Left kidney (tissue), 2 donors: ENCODE measurements around the gene ATP11A. TPM values are rescaled to one million over a fixed set of nuclear protein-coding genes. Genes with fewer than 3 reads are reported as not detected.

Source experiments
- DNase-seq: peaks from one replicate; pipeline ENCODE4 v3.0.0-alpha.2; 2013
- polyA plus RNA-seq: library from polyadenylated mRNA; unstranded; fragments of 120-200 nt; gene quantifications from one replicate; pipeline ENCODE4 v1.2.1, GENCODE V29; 2013; ENCODE audit not compliant: insufficient read length

ATP11A gene
- polyA plus RNA-seq, 1 donor: 46.8 TPM

DNA sequence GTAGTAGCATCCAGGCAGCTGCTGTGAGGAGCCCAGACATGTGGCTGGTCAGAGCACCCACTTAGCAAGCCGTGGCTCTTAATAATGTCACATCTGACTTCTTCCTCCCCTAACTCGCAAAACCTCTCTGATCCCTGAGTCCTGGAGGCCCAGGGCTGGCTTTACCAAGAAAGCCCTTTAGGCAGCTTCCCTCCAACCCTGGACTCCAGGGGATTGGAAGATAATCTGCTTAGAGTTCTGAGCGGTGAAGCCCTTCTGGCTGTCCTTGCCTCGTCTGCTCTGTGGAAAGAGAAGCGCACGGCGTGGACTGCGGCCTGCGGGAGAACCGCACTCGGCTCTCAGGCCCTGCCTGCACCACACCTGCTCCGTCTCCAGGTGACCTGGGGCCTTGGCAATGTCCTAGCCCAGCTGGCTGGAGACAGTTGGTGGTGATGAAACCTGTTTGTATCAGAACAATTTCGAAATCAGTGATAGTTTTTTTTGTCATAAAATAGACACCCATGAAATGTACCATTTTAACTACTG is 214.7 kb downstream of the ATP11A start:
- DNase-seq: no peak

DNA sequence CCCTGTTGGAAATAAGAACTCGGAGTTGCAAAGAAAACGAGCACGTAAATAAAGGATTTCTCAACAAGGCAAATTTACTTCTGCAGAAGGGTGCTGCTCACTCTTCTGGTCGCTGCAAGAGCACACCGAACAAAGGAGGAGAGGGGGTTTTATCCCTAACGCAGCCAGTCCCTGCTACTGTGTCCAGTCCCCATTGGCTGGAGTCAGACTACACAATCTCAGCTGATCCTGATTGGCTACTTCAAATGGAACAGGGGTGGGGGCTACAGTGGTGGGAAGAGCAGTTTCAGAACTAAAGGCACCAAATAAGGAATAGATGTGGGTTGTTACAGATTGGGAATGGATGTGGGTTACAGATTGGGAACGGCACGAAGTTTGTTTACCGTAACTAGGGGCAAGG is 215.2 kb downstream of the ATP11A start:
- DNase-seq: no peak

DNA sequence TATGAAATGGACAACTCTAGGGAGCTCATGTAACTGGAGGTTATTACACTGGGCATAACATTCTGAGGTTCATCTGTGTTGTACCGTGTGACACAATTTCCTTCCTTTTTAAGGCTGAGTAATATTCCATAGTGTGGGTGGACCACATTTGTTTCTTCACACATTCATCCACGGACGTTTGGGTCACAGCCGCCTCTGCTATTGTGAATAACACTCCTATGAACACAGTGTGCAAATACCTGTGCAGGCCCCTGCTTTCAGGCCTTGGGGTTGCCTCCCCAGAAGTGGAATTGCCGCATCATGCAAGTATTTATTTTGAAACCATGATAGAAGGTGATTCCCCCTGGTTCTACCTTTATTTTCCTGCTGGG is 215.8 kb downstream of the ATP11A start:
- no peak for DNase-seq

DNA sequence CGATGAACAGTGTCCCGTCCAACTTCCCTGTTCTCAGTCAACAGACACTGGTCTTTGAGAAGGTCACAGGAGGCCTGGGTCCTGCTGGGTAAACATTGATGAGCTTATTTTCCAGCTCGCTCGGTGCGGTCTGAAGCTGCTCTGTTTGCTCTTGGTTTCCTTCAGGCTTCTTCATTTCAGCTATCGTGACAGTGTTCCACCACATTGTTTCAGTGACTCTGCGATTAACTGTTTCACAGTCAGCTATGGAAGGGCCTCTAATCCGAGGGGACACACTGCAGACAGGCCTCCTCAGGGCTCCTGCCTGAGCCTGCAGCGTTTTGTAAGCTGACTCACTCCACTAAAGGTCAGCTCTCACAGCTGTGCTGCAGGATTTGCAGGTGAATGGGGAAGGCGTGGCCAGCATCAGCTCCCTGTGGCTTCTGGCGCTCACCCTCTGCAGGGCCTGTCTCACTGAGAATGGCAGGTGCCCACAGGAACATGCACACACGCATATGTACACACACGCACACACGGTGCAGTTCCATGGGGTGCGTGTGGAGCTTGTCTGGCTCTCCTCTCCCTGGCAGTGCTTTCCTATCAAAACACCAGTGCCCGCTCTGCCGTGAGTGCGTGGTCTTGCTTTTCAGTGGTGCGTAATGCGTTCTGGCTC is 216.3 kb downstream of the ATP11A start:
- DNase-seq: no peak

DNA sequence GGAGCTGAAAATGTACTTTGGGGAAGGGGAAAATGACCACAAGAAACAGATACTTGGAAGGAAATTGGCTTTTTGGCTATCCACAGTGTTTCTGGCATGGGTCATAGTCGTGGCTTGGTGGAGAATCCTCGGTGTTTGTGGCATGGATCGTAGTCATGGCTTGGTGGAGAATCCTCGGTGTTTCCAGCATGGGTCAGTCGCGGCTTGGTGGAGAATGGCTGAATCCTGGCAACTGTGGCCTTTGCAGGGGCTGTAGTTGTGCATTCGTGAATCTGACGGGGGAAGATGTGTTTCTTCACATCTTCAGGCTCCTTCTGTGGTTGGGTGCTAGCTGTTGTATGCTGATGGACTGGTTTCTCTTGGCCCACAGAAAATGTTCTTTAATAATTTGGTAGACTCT is 217.4 kb downstream of the ATP11A start:
- no peak for DNase-seq

DNA sequence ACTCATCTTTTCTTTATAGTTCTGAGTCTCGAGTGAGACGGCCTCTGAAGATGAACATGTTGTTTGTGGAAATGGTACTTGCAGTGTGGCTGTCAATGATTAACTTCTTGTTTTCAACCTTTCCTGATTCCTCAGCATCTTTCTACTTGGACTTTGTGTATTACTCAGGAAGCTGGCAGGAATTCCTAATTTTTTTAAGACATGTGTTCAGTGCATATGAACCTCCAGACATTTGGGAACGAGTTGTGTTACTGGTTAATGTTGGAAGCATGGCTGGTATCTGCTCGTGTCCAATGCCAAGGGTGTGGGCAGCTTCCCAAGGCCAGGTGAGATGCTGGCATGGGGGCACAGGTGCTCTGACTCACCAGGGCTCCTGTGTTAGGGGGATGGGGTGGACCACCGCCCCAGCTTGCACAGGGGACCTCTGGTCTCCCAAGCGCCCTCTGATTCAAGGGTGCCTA is 218.1 kb downstream of the ATP11A start:
- no peak for DNase-seq

DNA sequence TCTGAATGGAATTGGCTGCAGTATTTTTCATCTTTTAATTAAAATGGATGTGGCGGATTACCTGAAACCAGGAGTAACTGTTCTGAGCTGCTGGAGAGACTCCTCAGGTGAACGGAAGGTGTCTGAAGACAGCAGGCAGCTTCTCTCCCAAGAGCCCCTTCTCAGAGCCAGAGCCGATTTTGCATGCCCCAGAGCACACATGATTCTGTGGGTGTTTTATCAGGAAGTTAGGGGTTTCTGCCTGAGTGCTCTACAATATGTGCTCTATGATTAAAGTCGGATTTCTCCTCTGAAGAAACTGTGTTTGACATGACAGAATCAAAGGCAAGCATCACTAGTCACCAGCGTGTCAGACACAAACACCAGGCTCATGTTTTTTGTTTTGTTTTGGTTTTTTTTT is 218.5 kb downstream of the ATP11A start:
- DNase-seq: no peak

DNA sequence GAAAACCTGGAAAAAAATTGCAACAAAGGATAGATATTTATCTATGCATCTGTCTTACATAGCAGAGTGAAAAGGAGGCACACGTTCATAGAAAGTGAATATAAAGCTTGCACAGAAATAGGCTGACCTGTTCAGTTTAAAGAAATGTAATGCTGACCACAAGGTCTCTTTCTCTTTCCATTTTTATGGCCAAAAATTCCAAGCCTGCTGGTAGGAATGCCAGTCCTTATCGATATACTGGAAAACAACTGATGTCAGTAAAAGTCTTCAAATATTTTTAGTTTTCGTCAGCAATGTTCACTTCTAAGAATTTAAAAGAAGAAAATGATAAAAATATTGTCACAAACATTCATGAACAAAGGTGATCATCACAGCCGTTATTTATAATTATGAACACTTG is 220.2 kb downstream of the ATP11A start:
- no peak for DNase-seq

DNA sequence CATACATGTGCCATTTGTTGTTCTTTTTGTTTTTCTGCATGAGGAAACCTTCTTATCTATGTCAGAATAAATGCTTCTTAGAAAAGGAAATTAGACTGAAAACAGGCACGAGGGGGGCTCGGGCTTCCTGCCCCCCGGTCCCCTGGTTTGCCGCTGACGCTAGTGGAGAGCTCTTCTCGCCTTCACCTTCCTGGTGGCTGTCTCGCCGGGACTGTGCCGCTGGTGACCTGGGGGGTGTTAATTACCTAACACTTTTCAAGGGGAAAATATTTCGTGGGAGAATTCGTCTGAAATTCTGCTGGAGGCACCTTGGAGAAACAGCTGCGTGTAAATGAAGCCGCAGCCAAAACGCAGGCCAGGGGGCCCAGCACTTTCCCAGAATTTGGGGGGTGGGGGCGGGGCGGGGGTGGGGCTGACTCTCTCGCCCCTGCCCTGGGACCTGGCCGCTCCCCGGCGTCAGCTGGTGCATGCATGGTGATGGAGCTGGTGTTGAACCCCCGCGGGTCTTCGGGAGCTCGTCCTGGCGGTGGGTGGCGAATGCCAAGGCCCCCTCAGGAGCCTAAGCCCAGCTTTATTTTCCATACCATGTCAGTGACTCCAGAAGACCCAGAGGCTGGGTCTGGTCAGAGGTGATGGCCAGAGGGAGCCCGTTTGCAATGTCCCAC is 220.9 kb downstream of the ATP11A start:
- no peak for DNase-seq

DNA sequence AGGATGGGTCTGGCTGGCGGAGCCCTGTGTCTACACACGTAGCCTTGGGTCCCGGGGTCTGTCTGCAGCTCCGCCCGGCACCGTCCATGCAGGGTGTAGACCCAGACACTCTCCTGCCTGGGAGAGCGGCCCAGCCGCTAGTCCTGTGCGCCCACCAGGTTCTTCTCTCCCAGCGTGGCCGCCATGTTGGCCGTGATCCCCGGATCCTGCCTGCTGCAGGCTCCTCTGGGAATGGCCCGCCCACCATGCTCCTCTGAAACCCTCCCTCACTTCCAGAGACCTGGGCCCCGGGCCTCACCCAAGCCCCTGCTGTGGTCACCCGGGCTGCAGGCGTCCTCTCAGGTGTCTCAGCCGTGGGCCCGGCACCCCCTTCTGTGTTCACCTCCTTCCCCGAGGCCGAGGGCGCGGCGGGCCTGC is 221.5 kb downstream of the ATP11A start:
- DNase-seq: no peak

DNA sequence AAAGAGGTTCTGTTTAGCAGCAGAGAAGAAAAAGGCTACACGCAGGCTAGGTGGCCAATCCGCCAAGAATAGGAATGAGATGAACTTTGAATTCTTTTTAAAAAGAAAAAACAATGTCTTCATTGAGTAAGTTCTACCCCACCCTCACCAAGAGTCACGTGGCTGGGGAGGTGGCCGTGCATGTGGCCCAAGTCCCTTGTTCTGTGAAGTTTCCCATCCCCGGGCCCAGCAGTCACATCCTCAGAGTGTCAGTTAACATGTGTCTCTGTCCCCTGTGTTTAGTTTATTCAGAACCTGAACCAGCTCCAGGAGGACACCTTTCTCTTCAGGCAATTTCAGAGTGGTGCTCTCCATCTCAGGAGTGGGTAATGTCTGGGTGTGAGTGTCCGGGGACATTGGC is 222.0 kb downstream of the ATP11A start:
- DNase-seq: no peak

DNA sequence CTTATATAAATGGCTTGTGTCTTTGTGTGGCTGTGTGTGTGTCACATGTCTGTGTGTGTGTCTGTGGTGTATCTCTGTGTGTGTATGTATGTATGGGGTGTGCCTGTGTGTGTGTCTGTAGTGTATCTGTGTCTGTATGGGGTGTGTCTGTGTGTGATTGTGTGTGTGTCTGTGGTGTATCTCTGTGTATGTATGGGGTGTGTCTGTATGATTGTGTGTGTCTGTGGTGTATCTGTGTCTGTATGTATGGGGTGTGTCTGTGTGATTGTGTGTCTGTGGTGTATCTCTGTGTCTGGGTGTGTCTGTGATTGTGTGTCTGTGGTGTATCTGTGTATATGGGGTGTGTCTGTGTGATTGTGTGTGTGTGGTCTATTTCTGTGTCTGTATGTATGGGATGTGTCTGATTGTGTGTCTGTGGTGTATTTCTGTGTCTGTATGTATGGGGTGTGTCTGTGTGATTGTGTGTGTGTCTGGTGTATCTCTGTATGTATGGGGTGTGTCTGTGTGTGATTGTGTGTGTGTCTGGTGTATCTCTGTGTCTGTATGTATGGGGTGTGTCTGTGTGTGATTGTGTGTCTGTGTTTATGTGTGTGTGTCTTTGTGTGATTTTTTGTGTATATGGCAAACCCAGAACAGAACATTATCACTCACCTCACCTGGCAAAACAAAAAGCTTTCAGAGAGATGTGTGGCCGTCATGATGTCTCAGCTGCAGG is 223.0 kb downstream of the ATP11A start:
- DNase-seq: no peak

DNA sequence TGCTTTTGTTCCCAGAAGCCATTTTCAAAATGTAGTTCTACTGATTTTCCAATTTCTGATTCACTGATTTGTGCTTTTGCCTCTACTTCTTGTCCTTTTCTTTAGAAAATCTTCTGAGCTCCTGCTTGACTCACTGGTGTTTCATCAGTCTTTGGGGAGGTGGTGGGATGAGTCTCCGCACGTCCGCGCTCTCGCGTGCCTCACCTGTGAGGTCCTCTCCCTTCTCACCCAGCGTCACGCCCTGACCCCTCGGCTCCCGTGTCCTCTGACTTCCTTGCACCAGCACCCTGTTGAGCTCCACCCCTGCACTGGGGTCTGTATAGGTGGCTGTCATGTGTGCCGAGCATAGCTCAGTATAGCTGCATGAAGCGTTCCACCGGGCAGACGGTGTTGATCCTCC is 226.5 kb downstream of the ATP11A start:
- no peak for DNase-seq

DNA sequence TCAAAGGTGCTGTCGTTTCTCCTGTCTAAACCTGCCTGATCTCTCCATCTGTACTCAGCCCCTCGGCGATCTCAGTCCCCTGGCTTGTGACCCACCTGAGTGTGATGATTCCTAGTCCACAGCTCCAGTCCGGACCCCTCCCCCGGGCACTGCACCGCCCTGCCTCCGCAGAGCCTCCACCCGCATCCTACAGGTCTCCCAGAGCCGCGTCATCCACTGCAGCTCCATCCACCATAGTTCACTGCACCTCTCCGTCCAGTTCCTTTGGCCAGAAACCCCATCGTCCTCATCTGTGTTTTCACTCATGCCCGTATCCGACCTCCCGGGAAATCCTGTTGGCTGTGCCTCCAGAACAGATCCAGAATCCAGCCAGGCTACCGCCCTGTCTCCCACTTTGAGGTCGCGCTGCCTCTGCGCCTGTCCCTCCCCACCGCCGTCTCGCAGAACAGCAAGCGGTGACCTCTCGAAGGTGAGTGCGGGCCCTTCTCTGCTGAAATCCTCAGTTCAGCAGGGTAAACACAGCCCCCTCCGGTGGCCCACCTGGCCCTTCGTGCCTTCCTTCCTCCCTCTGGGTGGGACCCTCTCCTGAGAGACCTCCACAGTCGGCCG is 227.3 kb downstream of the ATP11A start:
- no peak for DNase-seq

DNA sequence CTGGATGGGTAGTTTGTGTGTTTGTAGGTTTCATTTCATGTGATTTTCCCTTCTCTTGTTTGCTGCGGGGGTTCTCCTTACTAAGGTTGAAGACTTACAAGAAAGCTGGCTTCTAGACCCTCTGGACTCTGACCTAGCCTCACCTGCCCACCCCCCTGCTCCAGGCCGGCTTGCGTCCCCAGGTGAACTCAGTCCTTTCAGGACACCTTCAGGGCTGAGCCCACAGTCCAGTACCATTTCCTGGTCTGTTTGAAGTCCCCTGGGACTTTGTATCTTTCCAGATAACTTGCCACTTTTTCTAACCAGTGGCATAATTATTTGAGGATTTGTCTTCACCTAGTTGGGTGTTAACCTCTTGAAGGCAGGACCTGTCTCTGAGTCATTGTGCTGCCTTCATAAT is 227.9 kb downstream of the ATP11A start:
- DNase-seq: no peak

DNA sequence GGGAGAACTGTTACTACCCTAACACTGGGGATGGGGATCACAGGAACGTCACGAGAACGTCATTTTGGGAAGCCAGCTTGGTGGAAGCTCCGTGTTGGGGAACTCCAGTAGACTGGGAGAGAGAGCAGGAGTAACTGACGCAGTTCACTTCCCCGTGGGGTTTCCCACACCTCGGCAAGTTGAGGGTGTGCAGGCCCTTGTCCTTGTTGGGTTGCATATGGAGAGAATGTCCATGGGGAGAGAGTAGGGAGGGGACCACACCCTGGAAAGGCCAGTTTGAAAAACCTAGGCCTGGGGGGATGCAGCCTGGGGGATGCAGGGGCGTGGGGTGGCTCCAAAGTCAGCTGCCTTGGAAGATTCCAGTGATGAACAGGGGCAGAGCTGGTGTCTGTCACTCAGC is 228.4 kb downstream of the ATP11A start:
- no peak for DNase-seq

DNA sequence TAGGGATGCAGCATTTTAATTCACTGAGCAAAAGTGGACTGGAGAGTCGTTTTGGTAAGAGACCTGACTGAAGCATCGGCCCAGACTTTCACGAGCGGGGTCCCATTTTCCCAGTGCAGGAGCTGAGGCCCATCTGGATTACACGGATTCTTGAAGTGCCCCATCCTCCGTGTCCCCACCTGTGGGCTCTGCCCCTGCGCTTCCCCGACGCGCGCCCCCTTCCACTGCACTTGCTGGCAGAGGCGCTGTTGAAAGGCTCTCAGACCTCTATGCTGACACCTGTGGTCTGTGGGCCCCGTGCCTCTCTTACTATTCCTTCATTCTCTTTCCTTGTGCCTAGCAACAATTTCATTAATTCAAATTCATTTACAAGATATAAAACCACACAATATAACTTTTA is 228.9 kb downstream of the ATP11A start:
- DNase-seq: no peak

DNA sequence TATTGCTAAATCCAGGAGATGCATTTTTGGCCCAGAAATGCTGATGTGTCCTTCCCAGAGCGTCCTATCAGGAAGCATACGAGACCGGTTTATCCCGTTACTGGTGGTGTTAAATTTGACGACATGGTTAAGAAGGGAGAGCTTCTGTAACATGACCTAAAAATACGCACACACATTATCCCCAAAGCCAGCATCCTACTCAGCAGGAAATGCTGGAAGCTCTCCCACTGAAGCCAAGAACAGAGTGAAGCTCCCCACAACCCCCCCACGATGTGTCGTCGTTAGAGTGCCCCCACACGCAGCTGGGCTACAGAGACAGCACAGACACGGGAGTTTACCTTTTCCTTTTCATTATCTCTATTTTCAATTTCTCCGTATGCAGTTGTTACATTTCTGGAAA is 234.1 kb downstream of the ATP11A start:
- DNase-seq: no peak

DNA sequence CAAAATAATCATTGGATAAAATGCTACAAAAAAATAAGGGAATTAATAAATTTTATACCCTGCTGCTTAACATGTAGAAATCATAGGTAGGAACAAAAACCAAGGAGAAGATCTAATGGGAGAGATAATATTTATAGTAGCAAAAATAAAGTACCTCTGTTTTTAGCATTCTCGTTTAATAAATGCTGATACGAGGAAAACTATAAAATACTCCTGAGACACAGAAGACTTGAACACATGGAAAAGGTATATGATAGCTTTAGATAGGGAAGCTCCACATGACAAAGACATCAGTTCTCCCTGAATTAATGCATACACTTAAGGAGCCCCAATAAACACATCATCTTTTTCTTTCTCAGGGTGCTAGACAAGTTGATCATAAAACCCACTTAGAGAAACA is 234.5 kb downstream of the ATP11A start:
- DNase-seq: no peak

DNA sequence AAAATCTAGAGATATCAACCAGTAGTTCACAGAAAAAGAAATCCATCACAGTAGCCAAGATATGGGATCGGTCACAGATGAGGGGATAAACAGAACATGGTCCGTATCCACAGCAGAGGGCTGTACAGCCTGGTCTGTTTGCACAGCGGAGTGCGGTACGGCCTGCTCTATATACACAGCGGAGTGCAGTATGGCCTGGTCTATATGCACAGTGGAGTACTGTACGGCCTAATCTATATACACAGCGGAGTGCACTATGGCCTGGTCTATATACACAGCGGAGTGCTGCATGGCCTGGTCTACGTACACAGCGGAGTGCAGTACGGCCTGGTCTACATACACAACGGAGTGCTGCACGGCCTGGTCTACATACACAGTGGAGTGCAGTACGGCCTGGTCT is 236.2 kb downstream of the ATP11A start:
- DNase-seq: no peak

DNA sequence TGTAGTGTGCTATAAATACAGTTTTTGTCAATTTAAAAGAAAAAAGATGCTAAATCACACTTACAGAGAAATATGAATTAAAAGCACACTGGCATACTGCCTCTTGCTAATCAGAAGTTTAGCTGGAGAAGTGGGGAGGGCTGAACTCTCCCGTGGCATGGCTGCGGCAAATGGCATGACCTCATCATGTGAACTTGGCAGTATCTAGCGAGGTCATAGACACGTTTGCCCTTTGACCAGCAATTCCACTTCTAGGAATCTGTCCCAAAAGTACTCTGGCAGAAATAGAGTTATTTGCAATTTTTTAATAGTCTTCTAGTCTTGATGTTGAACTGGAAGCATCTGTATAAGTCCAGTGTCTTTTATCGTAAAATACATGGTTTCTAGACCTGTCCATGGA is 237.2 kb downstream of the ATP11A start:
- DNase-seq: no peak

DNA sequence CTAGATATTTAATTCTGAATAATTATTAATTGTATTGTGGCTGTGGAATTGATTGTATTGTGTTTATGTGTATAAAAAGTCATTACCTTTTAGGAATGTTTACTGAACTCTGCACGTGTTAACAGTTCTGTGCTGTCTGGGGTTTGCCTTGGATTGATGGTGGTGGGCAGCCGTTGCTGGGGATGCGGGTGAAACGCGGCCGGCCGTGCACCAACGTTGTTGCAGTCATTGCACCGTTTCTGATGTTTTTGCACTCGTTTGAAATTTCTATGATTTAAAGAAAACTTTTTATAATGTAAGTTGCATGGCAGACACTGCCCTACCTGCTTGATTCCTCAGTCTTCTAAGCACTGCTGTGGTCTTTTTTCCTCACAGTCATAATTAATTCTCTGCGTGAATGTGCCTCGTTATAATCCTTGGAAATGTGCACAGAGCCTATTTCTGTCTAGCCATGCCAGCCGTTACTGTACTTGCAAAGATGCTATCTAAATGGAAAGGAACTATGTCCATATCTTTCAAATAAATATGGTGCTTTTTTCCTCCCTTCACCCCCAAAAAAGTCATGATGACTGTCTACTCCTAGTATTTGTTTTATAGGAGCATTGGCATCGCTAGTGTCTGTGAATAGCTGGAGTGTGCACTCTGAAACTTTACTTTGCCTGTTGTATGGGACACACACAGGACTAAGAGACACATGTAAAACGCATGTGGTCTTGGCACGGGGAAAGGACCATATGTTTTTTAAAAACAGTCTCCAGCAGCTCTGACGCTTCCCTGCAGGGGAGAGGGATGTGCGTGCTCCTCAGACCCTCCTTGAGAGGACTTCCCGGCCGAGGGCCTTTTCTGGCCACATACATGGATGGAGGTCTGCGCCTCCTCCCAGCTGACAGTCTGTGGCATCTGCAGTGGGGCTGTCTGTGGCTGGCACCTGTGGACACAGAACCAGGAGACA is 238.5 kb downstream of the ATP11A start:
- no peak for DNase-seq
